Caki2 (cell line): ENCODE measurements around the gene OBSCN. TPM values are rescaled to one million over a fixed set of nuclear protein-coding genes. Genes with fewer than 3 reads are reported as not detected.
"Not testable (repeated sequence)": the region's sequence is repeated elsewhere in the genome, so short reads cannot be mapped to it uniquely, and the experiment has no call there.

Source experiments
- DNase-seq: peaks from one replicate; pipeline ENCODE4 v3.0.0-alpha.2; 2015; ENCODE audit warnings: low read depth
- in situ Hi-C: cut with HindIII; loops from 2 replicates; pipeline ENCODE4 v1.10.0; 2016; ENCODE audit warnings: low sequenced_read_pairs, low pct_unique_long_range_greater_than_20kb, mixed read lengths
- total RNA-seq: library from RNA; depleted of rRNA; stranded (reverse); fragments of >200 nt; shearing (Covaris generic); gene quantifications from 2 replicates; pipeline ENCODE4 v1.2.3, GENCODE V29; 2014; ENCODE audit warnings: low replicate concordance

The OBSCN gene
- total RNA-seq, 1 experiment from 2014 or later: 16.7 TPM

DNA sequence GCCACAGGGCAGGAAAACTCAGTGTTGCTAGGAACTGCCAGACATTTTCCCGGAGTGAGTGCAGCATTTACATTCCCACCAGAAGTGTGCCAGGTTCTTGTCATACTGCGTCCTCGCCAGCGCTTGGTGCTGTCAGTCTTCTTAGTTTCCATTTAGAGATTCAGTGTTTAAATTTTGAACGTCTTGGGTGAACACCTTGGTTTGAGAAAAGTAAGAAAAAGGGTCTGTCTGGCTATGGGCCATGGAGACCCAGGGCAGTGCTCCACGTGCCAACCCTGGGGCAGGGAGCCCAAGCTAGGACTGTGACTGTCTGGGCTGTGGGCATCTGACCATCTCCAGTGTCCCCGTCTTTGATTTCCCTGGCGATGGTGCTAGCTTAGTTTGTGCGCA is 26.2 kb upstream of the OBSCN start:
- DNase-seq: no peak
- in situ Hi-C loops: no loop called here

DNA sequence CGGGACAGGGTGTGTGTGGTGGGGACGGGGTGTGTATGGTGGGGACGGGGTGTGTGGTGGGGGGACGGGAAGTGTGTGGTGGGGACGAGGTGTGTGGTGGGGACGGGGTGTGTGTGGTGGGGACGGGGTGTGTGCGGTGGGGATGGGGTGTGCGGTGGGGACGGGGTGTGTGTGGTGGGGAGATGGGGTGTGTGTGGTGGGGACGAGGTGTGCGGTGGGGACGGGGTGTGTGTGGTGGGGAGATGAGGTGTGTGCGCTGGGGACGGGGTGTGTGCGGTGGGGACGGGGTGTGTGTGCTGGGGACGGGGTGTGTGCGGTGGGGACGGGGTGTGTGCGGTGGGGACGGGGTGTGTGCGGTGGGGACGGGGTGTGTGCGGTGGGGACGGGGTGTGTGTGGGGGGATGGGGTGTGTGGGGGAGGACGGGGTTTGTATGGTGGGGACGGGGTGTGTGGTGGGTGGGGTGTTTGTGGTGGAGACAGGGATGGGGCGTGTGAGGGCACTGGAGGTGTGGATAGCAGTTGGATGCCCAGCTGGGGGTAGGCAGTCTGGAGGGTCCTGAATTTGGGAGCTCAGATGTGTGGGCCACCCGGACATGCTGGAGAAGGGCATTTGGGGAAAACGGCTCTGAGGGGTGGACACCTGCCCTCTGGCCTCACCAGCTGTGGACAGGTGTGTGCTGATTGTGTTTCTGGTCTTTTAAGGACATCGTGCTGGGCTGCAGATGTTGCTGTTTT is 25.4 kb upstream of the OBSCN start:
- in situ Hi-C loops: no loop called here
- no peak for DNase-seq

DNA sequence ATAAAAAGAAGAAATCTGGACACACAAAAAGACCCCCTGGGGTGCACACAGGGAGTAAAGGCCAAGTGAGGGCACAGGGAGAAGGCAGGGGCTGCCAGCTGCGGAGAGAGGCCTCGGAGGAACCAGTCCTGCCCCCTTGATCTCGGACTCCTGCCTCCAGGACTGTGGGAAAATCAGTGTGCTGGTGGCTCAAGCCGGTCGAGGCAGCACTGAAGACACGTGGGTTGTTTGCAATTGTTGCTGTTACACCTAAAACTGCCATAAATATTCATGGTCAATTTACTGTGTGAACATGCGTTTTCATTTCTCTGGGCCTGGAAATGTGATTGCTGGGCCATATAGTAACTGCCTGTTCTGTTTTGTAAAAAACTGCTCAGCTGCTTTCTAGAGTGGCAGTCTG is 23.7 kb upstream of the OBSCN start:
- in situ Hi-C loops: no loop called here
- DNase-seq: no peak

DNA sequence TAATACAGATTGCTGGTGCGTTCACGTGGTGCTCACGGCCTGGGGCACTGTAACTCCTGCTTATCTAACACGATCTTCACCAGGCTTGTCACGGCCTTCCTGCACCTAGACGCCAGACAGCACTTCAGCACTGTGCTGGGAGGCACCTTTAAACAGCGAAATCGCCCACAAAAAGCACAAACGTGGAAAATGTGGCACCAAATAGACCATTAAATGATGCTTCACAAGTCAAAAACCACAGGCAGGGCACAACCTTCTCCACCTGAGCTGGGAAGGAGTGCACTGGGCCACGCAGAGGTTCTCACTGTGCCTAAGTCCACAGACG is 22.2 kb upstream of the OBSCN start:
- DNase-seq: no peak
- in situ Hi-C loops: no loop called here

- DNase-seq, in situ Hi-C loops: not testable (repeated sequence)
Measured at GRCh38 chr1:228188249-228188648, 19.6 kb upstream of the OBSCN start.

DNA sequence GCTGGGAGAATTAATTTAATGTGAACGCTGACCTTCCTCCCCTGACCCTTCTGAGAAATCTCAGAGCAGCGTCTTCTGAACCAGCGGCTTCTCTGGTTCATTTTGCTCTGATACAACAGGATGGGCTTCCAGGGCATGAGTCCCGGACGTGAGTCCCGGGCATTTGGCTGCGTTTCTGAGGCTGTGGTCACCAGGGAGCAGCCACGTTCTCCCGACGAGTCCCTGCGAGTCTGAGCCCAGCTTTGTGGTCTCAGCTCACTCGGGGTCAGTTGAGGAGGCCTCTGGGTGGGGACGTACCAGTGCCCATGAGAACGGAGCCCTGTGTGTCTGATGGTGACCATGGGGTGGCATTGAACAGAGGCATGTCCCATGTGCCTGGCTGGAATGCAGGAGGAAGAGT is 17.7 kb upstream of the OBSCN start:
- in situ Hi-C loops: no loop called here
- DNase-seq: no peak

DNA sequence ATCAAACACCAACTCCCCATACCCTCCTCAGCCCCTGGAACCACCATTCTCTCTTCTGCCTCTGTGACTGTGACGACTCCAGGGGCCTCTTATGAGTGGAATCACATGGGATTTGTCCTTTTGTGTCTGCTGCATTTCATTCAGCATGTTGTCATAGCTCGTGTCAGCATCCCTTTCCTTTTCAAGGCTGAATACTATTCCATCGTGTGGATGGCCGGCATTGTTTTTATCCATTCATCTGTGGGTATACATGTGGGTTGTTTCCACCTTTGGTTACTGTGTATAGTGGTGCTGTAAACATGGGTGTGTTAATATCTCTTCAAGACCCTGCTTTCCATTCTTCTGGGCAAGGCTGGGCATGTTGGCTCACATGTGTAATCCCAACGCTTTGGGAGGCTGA is 17.1 kb upstream of the OBSCN start:
- no peak for DNase-seq
- in situ Hi-C loops: no loop called here

DNA sequence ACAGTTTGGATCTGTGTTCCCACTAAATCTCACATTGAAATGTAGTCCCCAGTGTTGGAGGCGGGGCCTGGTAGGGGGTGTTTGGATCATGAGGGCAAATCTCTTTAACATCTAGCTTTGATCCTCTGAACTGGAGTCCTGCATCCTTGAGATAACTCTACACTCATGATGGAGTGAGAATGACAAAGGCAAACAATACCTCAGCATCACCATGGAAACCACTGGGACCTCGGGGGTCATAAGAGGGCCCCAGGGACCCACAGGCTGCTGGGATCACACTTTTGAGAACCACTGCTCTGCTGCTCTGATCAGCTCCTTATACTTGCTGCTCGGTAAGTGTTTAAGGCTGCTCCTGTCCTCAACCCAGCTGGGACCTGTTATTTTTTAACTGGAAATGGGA is 13.4 kb upstream of the OBSCN start:
- in situ Hi-C loops: no loop called here
- no peak for DNase-seq

DNA sequence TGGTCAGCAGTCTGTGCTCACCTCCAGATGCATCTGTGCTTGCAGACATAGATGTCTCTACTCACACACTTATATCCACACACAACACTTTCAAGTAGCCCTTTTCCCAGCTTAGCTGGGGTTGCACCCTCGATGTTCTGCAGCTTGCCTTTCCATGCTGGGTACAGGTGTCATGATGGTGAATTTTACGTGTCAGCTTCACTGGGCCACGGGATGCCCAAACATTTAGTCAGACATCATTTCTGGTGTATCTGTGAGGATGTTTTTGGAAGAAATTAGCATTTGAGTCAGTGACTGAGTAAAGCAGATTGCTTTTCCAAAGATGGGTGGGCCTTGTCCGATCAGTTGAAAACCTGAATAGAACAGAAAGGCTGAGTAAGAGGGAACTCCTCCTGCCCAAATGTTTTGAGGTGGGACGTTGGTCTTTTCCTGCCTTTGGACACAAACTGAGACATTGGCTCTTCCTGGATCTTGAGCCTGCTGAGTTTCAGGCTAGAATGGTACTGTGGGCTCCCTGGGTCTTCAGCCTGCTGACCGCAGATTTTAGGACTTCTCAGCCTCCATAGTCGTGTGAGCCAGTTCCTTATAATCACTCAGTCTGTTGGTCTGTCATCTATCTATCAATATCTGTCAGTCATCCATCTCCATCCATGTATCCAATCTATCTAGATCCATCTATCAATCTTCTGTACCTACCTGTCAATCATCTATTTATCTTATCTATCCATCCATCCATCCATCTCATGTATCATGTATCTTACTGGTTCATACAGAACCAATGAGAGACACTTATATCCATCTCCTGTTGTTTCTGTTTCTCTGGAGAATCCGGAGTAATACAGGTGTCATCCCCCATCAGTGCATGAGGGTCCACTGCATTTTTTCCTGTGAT is 12.7 kb upstream of the OBSCN start:
- in situ Hi-C loops: no loop called here
- no peak for DNase-seq

- DNase-seq: no peak
- in situ Hi-C loops: no loop called here
Measured at GRCh38 chr1:228197555-228198147, 10.2 kb upstream of the OBSCN start.

DNA sequence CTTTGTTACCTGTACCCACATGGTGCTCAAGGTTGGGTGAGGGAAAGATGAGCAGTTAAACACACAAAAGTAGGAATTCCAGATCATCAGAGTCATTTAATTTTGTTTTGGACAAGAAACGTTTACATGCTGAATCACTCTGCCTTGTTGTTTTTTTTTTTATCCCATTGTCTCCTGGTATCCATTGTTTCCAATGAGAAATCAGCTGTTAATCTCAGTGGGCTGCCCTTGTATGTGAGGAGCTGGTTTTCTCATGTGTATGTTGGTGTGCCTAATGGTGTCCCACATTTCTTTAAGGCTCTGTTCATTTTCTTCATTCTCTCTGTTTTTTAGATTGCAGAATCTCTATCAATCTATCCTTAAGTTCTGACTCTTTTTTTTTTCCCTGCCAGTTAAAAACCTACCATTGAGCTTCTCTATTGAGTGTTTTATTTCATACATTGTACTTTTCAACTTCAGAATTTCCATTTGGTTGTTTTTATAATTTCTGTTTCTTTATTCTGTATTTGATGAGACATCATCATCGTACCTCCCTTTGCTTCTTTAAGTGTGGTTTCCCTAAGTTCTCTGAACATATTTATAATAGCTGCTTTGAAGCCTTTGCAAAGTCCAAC is 8.8 kb upstream of the OBSCN start:
- in situ Hi-C loops: no loop called here
- DNase-seq: peak; percentile 62

DNA sequence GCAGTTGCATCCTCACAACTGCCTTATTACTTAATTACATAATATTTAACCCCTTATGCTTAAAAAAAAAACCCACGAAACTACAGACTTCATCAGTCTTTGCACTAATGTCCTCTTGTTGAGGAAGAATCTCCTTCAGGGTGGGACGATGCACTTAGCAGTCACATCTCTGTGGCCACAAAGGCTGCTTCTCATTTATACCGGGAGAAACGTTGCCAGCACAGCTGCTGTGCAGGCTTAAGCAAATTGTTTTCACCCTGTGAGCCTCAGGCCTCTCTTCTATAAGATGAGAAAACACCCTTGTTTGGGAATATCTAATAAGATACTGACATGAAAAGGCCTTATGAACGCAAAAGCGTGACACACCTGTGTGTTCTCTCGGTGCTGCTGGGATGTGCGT is 2.9 kb upstream of the OBSCN start:
- in situ Hi-C loops: no loop called here
- DNase-seq: no peak

- in situ Hi-C loops: no loop called here
Measured at GRCh38 chr1:228205526-228206436, 2.1 kb upstream of the OBSCN start.

GRCh38 chr1:228206582-228207351 is 1.1 kb upstream of the OBSCN start:
- in situ Hi-C loops: no loop called here
- DNase-seq: no peak

More at GRCh38 chr1:228205526-228206436, 2.1 kb upstream of the OBSCN start:
- DNase-seq: no peak

DNA sequence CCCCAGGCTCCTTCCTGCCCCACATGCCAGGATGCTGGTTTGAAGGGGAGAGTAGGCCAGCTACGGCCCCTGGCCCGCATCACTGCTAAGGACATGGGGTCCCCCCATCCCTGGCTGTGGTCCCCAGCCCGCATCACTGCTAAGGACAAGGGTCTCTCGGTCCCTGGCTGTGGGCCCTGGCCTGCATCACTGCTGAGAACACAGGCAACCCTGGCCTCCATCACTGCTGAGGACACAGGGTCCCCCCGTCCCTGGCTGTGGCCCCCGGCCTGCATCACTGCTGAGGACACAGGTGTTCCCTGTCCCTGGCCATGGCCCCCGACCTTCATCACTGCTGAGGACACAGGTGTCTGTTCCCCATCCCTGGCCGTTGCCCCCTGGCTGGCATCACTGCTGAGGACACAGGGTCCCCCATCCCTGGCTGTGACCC is 448 bp upstream of the OBSCN start:
- DNase-seq: no peak
- in situ Hi-C loops: no loop called here

DNA sequence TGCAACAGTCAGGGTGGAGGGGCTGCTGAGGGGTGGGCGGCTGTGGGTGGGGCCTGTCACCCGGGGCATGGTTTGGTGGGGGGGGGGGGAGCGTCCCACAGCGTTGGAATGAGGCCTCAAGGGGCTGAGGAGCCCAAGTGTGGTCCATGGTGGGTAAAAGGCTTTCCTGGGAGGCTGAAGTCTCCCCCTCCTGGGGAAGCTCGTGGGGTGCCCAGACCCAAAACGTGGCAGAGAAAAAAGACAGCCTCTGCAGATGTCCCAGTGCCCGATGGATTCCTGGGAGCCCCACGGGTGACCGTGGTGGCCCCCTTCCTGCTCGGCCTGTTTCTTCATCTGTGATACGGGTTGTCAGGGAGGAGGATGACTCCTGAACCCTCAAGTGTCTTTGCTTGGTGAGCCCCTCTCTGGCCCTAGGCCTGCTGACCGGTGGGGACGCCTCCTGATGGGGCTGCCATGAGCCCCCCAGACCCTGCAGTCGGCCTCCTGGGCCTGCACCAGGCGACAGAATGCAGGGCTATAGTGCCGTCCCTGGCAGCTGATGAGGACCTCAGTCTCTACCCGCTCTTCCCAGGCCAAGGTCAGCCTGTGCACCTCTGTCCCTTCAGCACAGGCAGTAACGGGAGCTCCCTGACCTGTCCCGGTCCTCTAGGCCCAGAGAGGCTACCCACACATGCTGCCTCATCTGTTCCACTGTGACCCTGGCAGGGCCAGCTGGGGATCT is 1.1 kb downstream of the OBSCN start:
- no peak for DNase-seq
- in situ Hi-C loops: no loop called here

DNA sequence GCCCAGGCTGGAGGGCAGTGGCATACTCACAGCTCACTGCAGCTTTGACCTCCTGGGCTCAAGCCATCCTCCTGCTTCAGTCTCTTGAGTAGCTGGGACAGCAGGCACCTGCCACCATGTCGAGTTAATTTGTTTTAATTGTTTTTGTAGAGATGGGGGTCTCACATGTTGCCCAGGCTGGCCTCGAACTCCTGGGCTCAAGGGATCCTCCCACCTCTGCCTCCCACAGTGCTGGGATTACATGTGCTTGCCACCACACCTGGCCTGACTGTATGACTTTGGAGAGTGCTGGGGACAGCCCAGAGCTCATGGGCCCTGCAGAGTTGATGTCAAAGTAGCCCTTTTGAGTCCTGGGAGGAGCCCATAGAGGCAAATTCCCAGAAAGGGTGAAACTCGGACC is 1.8 kb downstream of the OBSCN start:
- in situ Hi-C loops: no loop called here
- DNase-seq: no peak
